ENCODE data around the gene PLXNA1. TPM values are rescaled to one million over a fixed set of nuclear protein-coding genes. Genes with fewer than 3 reads are reported as not detected.

The PLXNA1 gene
- total RNA-seq, 1 experiment from 2014 or later = 80.6 TPM

DNA sequence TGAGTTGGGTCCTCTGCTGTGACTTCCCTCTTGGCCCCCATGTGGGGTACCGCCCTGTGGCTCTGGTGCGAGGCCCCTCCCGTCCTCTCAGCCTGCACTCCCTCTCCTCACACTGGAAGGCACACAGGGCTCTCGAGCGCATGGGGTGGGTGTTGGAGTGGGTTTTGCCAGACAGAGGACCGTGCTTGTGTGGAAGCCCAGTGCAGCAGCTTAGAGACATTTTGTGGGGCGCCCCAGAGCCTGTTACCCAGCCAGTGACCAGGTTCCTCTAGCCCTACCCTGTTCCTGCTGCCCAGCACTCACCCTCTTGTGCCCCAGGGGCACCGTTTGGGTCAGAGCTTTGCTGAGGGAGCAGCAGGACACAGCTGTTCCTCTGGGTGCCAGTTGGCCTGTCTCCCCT lies 9.9 kb downstream of the PLXNA1 start:
- H3K27me3 ChIP-seq (ENCODE audit: control insufficient read depth, insufficient read depth, low read length) = no peaks in the 10 kb centered on the region
- no TSS peak for BruUV-seq (replicated peaks)
- ChIA-PET POLR2A (no interaction called here), CTCF (interaction anchor here (0.5 kb wide), 1 partner anchor 555 kb away, joined by 5 read pairs; no protein-coding TSS in a partner anchor)
- H3K9me3 ChIP-seq (ENCODE audit: control insufficient read depth, insufficient read depth, low read depth, low read length) = no peaks in the 10 kb centered on the region
- H3K4me1 ChIP-seq (ENCODE audit: control insufficient read depth, insufficient read depth, low read length) = no peaks in the 10 kb centered on the region
- no peak overlapping the region for H3K4me3 ChIP-seq (ENCODE audit: low read depth in 2 of 2, low read length in 2 of 2)
- in situ Hi-C loops (cut with HindIII; ENCODE audit: low pct_unique_long_range_greater_than_20kb, low sequenced_read_pairs) = no loop called here
- intact Hi-C loops (cut with micrococcal nuclease; ENCODE audit: unreplicated experiment) = no loop called here
- no peak for TF ChIP-seq SIN3A (IDR thresholded peaks at IDR 0.05; ENCODE audit: borderline replicate concordance, insufficient read depth, low read depth, low read length)
- no peak for TF ChIP-seq POLR2AphosphoS5 (IDR thresholded peaks at IDR 0.05; ENCODE audit: low read depth, low read length)
- TF ChIP-seq, protein P1, sequence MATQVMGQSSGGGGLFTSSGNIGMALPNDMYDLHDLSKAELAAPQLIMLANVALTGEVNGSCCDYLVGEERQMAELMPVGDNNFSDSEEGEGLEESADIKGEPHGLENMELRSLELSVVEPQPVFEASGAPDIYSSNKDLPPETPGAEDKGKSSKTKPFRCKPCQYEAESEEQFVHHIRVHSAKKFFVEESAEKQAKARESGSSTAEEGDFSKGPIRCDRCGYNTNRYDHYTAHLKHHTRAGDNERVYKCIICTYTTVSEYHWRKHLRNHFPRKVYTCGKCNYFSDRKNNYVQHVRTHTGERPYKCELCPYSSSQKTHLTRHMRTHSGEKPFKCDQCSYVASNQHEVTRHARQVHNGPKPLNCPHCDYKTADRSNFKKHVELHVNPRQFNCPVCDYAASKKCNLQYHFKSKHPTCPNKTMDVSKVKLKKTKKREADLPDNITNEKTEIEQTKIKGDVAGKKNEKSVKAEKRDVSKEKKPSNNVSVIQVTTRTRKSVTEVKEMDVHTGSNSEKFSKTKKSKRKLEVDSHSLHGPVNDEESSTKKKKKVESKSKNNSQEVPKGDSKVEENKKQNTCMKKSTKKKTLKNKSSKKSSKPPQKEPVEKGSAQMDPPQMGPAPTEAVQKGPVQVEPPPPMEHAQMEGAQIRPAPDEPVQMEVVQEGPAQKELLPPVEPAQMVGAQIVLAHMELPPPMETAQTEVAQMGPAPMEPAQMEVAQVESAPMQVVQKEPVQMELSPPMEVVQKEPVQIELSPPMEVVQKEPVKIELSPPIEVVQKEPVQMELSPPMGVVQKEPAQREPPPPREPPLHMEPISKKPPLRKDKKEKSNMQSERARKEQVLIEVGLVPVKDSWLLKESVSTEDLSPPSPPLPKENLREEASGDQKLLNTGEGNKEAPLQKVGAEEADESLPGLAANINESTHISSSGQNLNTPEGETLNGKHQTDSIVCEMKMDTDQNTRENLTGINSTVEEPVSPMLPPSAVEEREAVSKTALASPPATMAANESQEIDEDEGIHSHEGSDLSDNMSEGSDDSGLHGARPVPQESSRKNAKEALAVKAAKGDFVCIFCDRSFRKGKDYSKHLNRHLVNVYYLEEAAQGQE (IDR thresholded peaks at IDR 0.05; ENCODE audit: insufficient read depth in 1 of 2, low read depth in 2 of 2, low read length in 1 of 2) = no peak
- TF ChIP-seq, protein P2, sequence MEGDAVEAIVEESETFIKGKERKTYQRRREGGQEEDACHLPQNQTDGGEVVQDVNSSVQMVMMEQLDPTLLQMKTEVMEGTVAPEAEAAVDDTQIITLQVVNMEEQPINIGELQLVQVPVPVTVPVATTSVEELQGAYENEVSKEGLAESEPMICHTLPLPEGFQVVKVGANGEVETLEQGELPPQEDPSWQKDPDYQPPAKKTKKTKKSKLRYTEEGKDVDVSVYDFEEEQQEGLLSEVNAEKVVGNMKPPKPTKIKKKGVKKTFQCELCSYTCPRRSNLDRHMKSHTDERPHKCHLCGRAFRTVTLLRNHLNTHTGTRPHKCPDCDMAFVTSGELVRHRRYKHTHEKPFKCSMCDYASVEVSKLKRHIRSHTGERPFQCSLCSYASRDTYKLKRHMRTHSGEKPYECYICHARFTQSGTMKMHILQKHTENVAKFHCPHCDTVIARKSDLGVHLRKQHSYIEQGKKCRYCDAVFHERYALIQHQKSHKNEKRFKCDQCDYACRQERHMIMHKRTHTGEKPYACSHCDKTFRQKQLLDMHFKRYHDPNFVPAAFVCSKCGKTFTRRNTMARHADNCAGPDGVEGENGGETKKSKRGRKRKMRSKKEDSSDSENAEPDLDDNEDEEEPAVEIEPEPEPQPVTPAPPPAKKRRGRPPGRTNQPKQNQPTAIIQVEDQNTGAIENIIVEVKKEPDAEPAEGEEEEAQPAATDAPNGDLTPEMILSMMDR (IDR thresholded peaks at IDR 0.05) = no peak
- no peak for TF ChIP-seq TCF7L2 (IDR thresholded peaks at IDR 0.05; ENCODE audit: low read depth, low read length)
- ATAC-seq = no peak
- H3K27ac ChIP-seq (ENCODE audit: low read length) = no peak overlapping the region
- no peaks in the 10 kb centered on the region for H3K36me3 ChIP-seq (ENCODE audit: control insufficient read depth, insufficient read depth, low read length)
- DNase-seq (ENCODE audit: low read depth, low spot score) = no peak

DNA sequence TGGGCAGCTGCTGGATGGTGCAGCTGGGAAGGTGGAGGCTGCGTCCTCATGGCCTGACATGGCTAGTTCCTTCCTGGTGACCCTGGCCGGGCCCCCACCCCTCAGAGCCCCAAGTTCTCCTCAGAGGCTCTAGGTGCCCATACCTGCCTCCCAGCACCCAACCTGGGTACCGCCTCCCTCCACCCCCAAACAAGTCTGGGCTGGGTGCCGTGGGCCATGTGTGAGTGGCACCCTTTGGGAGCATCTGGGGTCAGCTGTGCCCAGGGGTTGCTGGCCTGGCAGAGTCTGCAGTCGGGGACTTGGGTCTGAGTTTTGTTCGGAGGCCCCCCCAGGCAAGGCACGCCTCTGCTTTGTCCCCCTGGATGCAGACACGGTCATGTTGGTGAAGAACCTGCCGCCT lies 10.5 kb downstream of the PLXNA1 start:
- no TSS peak for BruUV-seq (replicated peaks)
- ATAC-seq = no peak
- ChIA-PET CTCF (interaction anchor here (0.5 kb wide), 1 partner anchor 555 kb away, joined by 5 read pairs; no protein-coding TSS in a partner anchor), POLR2A (no interaction called here)
- Histone ChIP-seq H3K9me3 (ENCODE audit: control insufficient read depth, insufficient read depth, low read depth, low read length) (no peaks in the 10 kb centered on the region), H3K27me3 (ENCODE audit: control insufficient read depth, insufficient read depth, low read length) (no peaks in the 10 kb centered on the region), H3K4me1 (ENCODE audit: control insufficient read depth, insufficient read depth, low read length) (no peaks in the 10 kb centered on the region), H3K27ac (ENCODE audit: low read length) (no peak overlapping the region), H3K36me3 (ENCODE audit: control insufficient read depth, insufficient read depth, low read length) (no peaks in the 10 kb centered on the region), H3K4me3 (ENCODE audit: low read depth in 2 of 2, low read length in 2 of 2) (no peak overlapping the region)
- in situ Hi-C loops (cut with HindIII; ENCODE audit: low pct_unique_long_range_greater_than_20kb, low sequenced_read_pairs) (no loop called here), intact Hi-C loops (cut with micrococcal nuclease; ENCODE audit: unreplicated experiment) (no loop called here)
- TF ChIP-seq, protein P2 (IDR thresholded peaks at IDR 0.05) = no peak
- no peak for TF ChIP-seq TCF7L2 (IDR thresholded peaks at IDR 0.05; ENCODE audit: low read depth, low read length)
- no peak for TF ChIP-seq SIN3A (IDR thresholded peaks at IDR 0.05; ENCODE audit: borderline replicate concordance, insufficient read depth, low read depth, low read length)
- TF ChIP-seq, protein P1 (IDR thresholded peaks at IDR 0.05; ENCODE audit: insufficient read depth in 1 of 2, low read depth in 2 of 2, low read length in 1 of 2) = no peak
- TF ChIP-seq POLR2AphosphoS5 (IDR thresholded peaks at IDR 0.05; ENCODE audit: low read depth, low read length) = no peak
- DNase-seq (ENCODE audit: low read depth, low spot score) = no peak

Data from Panc1 (cell line).